ENCODE results near the gene TGFBR2.

TGFBR2 gene

GRCh38 chr3:30690199-30690598 is 83.8 kb downstream of the TGFBR2 start:
- DNase-seq, result no peak
- Mint-ChIP-seq H3K4me3 (no peak overlapping the region), H3K27ac (no peak overlapping the region), H3K36me3 (ENCODE audit: low read depth) (peaks cover 29% of the 10 kb centered on the region), H3K9me3 (no peaks in the 10 kb centered on the region), H3K27me3 (ENCODE audit: low read depth, poor library complexity) (no peaks in the 10 kb centered on the region), H3K4me1 (peaks cover 27% of the 10 kb centered on the region)
- TF ChIP-seq, protein P1, sequence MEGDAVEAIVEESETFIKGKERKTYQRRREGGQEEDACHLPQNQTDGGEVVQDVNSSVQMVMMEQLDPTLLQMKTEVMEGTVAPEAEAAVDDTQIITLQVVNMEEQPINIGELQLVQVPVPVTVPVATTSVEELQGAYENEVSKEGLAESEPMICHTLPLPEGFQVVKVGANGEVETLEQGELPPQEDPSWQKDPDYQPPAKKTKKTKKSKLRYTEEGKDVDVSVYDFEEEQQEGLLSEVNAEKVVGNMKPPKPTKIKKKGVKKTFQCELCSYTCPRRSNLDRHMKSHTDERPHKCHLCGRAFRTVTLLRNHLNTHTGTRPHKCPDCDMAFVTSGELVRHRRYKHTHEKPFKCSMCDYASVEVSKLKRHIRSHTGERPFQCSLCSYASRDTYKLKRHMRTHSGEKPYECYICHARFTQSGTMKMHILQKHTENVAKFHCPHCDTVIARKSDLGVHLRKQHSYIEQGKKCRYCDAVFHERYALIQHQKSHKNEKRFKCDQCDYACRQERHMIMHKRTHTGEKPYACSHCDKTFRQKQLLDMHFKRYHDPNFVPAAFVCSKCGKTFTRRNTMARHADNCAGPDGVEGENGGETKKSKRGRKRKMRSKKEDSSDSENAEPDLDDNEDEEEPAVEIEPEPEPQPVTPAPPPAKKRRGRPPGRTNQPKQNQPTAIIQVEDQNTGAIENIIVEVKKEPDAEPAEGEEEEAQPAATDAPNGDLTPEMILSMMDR (IDR thresholded peaks at IDR 0.05), result no peak

- Mint-ChIP-seq H3K27ac (peak overlapping the region; percentile 84), H3K9me3 (no peaks in the 10 kb centered on the region), H3K4me1 (peaks cover 26% of the 10 kb centered on the region), H3K4me3 (no peak overlapping the region), H3K36me3 (ENCODE audit: low read depth) (peaks cover 24% of the 10 kb centered on the region), H3K27me3 (ENCODE audit: low read depth, poor library complexity) (no peaks in the 10 kb centered on the region)
- TF ChIP-seq, protein P1 (IDR thresholded peaks at IDR 0.05), result no peak
- peak; percentile 25 for DNase-seq
Measured at GRCh38 chr3:30691249-30691880, 85.0 kb downstream of the TGFBR2 start.

DNA sequence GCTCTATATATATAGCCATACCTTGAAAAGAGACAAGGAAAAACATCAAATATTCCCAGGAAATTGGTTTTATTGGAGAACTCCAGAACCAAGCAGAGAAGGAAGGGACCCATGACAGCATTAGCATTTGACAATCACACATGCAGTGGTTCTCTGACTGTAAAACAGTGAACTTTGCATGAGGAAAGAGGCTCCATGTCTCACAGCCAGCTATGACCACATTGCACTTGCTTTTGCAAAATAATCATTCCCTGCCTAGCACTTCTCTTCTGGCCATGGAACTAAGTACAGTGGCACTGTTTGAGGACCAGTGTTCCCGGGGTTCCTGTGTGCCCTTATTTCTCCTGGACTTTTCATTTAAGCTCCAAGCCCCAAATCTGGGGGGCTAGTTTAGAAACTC is 85.5 kb downstream of the TGFBR2 start:
- Mint-ChIP-seq H3K27me3 (ENCODE audit: low read depth, poor library complexity) (no peaks in the 10 kb centered on the region), H3K36me3 (ENCODE audit: low read depth) (peaks cover 24% of the 10 kb centered on the region), H3K27ac (no peak overlapping the region), H3K4me3 (no peak overlapping the region), H3K9me3 (no peaks in the 10 kb centered on the region), H3K4me1 (peaks cover 26% of the 10 kb centered on the region)
- no peak for DNase-seq
- TF ChIP-seq, protein P1 (IDR thresholded peaks at IDR 0.05), result no peak

GRCh38 chr3:30692498-30693130 is 86.2 kb downstream of the TGFBR2 start:
- no peak overlapping the region for H3K27ac Mint-ChIP-seq
- no peaks in the 10 kb centered on the region for H3K9me3 Mint-ChIP-seq
- peaks cover 26% of the 10 kb centered on the region for H3K4me1 Mint-ChIP-seq
- H3K36me3 Mint-ChIP-seq (ENCODE audit: low read depth), result peaks cover 19% of the 10 kb centered on the region
- H3K27me3 Mint-ChIP-seq (ENCODE audit: low read depth, poor library complexity), result peaks cover 4% of the 10 kb centered on the region
- no peak for DNase-seq
- TF ChIP-seq, protein P1 (IDR thresholded peaks at IDR 0.05), result no peak
- no peak overlapping the region for H3K4me3 Mint-ChIP-seq

GRCh38 chr3:30693470-30694120 is 87.2 kb downstream of the TGFBR2 start:
- peaks cover 21% of the 10 kb centered on the region for H3K4me1 Mint-ChIP-seq
- H3K27ac Mint-ChIP-seq, result no peak overlapping the region
- no peaks in the 10 kb centered on the region for H3K9me3 Mint-ChIP-seq
- peaks cover 12% of the 10 kb centered on the region for H3K36me3 Mint-ChIP-seq (ENCODE audit: low read depth)
- TF ChIP-seq, protein P1 (IDR thresholded peaks at IDR 0.05), result peak; percentile 88
- no peak overlapping the region for H3K4me3 Mint-ChIP-seq
- peak; percentile 33 for DNase-seq
- peaks cover 4% of the 10 kb centered on the region for H3K27me3 Mint-ChIP-seq (ENCODE audit: low read depth, poor library complexity)

Measured in nephron progenitor cell (in vitro differentiated cells).